Measurements from ENCODE around the gene TSPAN2.
A peak's percentile ranks its signal among the peaks of the same experiment; 100 is the strongest.

TSPAN2 gene

DNA sequence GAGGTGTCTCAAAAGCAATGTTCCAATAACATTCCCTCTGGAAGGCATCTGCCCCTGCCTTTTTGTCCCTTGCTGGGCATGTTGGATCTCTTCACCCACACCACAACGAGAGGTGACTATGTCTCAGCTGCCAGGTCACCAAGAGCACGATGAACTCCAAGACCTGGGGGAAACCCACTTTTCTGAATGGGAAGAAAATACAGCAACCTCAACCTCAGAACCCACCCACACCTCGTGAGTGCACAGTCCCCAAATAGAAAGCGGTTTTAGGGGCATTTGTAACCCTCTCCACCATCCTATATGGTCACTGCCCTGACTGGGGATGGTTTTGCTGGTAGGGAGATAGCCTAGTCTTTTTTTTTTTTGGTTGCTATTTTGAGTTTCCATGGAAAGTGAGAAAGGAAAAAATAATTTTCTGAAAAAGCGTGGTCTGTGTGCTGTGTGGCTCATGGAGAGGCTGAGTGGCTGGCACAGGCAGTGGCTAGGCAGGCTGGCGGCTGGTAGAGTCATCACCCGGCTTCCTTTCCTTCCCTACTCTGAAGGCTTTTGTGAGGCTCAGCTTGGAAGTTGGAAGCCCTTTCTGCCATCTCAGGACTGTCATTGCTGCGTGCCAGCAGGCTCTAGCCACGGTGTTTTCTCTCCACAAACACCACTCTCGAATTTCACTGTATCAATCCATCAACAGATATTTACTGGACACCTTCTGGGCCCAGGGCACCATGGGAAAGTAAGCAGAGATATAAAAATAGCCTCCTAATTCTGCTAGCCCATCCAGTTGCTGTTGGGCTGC lies 15.8 kb downstream of the TSPAN2 start:
- DNase-seq, result no peak

GRCh38 chr1:115071012-115071664 lies 18.2 kb downstream of the TSPAN2 start:
- no peak for DNase-seq

DNA sequence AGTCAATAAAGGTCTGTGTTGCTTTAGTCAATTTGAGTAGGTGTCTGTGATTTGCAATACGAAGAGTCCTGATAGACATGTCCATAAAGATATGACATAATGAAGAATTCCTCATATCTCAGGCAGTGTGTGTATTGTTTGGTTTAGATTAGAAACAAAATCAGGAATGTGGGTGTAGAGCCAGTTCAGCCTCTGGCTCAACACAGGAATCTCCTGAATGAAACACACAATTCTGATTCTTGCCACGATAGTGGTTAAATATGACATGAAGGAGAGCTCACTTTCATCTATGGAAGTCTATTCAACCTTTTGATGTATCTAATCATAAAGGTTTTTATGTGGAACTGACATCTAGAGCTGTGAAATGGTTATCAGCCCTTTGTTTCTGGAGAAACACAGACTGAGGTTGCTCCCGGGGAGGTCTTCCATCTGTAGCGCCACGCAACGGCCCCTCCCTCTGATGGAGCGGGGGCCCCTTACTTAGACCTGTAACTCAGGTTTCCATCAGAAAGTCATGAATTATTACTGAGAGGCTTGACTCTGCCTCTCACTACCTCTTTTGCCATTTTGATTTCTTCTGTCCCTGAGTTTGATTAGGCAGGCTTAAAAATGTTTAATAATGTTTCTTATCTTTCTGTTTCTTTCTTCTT lies 19.5 kb downstream of the TSPAN2 start:
- no peak for DNase-seq

GRCh38 chr1:115068826-115069585 lies 20.3 kb downstream of the TSPAN2 start:
- DNase-seq, result no peak

DNA sequence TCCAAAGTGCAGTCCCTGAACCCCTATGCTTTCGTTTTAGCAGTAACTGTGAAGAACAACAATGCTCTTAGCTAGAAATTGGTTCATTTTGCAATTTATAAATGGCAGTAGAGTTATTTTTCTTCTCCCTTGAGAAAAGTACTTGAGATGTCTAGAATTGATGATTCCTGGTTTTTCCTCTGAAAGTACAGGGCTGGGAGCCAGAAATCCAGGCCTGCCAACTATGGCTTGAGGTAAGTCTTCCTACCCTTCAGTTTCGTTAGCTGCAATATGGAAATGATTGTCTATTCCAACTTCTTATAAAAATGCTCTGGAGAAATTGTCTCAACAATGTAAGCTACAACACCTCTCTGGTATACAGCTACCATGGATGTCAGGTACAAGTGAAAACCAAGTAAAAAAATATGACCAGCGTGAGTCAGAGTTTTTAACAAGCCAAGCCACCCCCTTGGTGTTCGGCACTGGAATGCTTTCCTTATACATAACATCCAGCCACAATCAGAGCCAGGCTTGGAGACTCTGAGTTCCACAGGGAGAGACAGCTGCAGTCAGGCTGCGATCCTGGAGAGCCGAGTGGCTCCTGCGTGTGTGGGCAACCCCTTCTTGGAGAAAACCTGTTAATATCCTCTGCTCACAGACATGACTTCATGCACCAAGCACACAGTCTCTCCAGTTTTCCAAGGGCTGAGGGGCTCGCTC lies 22.0 kb downstream of the TSPAN2 start:
- no peak for DNase-seq

DNA sequence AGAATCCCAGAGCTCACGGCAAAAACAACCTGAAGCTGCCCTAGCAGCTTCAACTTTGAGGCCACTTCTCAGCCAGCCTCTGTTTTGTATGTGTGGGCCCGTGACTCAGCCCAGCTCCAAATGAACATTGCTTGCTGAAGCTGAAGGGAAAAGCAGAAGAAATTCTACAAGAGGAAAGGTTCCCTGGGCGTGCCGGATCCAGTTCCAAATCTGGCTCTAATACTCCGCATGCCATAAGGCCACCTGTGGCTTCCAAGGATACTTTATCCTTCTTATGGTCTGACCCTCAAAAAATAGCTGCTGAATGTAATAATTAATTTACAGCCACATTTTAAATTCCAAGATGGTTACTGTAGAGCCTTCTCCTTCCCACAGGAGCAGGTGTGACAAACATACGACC lies 24.3 kb downstream of the TSPAN2 start:
- DNase-seq, result no peak

GRCh38 chr1:115064461-115064860 lies 24.8 kb downstream of the TSPAN2 start:
- no peak for DNase-seq

GRCh38 chr1:115063228-115063901 lies 25.9 kb downstream of the TSPAN2 start:
- no peak for DNase-seq

GRCh38 chr1:115062542-115063004 lies 26.7 kb downstream of the TSPAN2 start:
- DNase-seq, result no peak

DNA sequence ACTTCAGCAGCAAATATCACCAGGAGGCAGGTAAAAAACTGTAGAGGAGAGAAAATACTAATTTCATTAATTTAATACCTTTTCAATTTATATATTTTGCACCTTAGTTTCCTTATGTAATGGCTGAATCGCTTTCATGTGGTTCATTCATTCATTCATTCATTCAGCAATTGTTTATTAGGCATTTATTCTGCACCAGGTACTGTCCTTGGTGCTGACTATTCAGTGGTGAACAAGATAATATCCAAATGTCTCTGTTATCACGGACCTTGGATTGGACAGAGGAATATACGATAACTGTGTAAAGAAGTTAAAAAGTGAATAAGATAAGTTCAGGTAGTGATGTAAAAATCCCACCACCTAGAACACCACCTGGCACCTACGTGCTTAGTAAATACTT lies 28.8 kb downstream of the TSPAN2 start:
- no peak for DNase-seq

DNA sequence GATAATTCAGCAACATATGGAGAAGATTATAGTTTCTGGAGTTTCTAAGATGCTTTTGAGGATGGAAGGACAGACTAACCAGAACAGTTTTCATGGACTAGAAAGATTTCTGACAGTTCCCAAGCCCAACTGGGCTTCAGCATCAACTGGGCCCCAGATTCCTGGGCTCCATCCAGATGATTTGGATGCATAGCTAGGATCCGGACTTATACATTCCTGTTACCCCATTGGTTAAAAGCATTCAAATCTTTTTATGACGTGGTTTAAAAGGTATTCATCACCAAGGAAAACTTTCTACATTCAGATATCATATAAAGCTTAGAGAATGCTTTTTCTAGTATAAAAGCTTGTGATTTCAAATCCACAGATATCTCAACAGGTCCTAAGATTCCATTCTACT lies 30.0 kb downstream of the TSPAN2 start:
- no peak for DNase-seq

GRCh38 chr1:115057661-115058254 lies 31.5 kb downstream of the TSPAN2 start:
- DNase-seq, result no peak

DNA sequence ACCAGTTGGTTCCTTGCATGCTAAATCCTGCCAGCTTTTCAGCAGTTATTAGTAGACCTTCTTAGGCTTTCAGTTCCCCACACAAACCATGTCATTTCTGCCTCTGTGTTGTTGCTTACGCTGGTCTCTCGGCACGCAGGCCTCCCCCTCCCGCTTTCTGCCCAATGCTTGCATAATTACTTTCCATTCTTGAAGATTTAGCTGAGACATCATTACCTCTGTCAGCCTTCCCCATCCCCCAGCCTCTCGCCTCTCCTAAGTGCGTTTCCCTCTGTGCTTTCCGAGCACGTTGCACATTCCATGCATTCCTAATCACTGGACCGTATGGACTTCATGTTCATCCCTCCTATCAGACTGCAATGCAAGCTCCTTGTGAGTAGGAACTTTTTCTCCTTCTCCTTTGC lies 32.9 kb downstream of the TSPAN2 start:
- peak; percentile 74 for DNase-seq

GRCh38 chr1:115052454-115053083 lies 36.7 kb downstream of the TSPAN2 start:
- peak; percentile 69 for DNase-seq

DNA sequence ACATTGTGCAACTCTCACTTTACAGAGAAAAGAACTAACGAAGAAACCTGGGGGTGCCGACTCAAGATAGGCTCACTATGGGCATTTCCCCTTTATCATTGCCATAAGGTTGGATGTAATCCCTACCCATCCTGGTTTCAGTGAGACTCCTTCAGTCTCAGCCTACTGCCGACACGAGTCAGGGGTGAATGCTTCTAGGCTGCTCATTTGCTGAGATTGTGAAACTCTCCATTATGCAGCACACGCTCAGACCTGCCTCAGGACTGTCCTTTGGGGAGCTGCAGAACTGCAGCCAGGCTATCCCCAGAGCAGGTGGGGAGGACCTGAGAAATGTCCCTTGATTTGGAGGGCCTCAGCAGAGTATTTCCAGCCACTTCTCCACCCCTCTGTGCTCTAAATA lies 37.5 kb downstream of the TSPAN2 start:
- no peak for DNase-seq

DNA sequence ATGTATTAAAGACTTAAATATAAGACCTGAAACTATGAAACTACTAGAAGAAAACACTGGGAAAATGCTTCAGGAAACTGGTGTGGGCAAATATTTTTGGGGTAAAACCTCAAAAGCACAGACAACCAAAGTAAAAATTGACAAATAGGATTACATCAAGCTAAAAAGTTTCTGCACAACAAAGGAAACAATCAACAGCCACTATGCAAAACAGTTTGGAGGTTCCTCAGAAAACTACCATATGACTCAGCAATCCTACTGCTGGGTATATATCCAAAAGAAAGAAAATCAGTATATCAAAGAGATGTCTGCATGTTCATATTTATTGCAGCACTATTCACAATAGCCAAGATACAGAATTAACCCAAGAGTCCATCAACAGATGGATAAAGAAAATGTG lies 42.6 kb downstream of the TSPAN2 start:
- DNase-seq, result peak; percentile 11

- DNase-seq, result no peak
Measured at GRCh38 chr1:115041654-115042053, 47.6 kb downstream of the TSPAN2 start.

GRCh38 chr1:115040501-115040900 lies 48.8 kb downstream of the TSPAN2 start:
- no peak for DNase-seq

DNA sequence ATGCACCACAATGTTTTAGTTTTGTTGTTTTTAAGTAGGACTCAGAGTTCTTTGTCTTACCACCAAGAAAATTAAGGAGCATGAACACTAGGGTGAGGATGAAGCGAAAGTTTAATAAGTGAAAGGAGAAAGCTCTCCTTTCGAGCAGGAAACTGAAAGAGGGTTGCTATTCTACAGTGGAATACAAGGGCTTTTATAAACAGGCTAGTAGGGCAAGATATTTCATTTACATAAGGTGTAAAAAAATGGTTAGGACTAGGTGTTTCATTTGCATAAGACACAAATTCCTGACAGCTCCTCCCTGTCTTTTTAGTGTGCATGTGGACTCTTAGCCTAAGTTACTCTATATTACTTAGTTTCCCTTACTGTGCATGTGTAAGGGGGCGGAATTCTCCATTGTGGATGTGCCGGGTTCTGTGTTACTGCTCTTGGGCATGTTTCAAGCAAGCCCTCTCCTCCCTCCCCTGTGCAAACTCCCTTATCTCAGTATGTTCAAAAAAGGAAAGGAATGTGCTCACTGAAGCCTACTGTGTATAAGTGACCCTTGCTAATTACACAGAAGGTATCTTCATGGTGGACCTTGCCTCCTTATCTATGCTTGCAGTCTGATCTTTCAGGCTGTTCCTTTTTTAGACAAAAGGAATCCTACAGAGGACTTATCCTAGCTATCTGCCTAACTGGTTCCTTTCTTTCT lies 52.3 kb downstream of the TSPAN2 start:
- DNase-seq, result no peak

DNA sequence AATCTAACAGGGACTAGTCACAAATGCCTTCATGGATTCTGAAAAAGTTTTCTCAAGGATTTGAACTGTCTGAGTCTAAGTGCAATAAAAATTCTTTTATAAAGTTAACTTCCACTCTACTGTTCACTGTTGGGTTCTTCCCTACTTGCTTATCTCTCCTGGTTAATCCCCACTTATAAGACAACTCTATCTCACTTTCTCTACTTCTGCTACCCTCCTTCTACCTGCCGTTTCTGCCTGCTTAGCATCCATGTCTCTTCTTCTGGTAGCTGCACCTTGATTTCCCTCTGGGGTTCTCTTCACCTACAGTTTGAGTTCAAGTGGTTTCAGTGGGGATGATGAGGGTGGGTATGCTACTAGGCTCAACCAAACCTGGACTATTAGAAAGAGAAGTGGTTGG lies 53.7 kb downstream of the TSPAN2 start:
- DNase-seq, result no peak
